Thoracic aorta (tissue), 2 donors: ENCODE results near the gene SPRR2F. TPM values are rescaled to one million over a fixed set of nuclear protein-coding genes. Genes with fewer than 3 reads are reported as not detected.
"Not testable (repeated sequence)": the region's sequence is repeated elsewhere in the genome, so short reads cannot be mapped to it uniquely, and the experiment has no call there.

ENCODE experiments used
- ATAC-seq: fragments of 150-250 bp; one replicate; pipeline ENCODE4 v1.8.0; 2017; ENCODE audit warnings: low read depth; ENCODE audit not compliant: insufficient number of reproducible peaks, low FRiP score
- DNase-seq: peaks from one replicate; pipeline ENCODE4 v3.0.0-alpha.2; 2020; ENCODE audit warnings: low spot score
- H3K27ac ChIP-seq, 2 donors: fragments of 200-600 bp; sonication (generic); 1 replicate in 1 of 2; 2 replicates in 1 of 2; pipeline ENCODE4 v1.5.1; 2016; ENCODE audit warnings: mild to moderate bottlenecking in 2 of 2, moderate library complexity in 2 of 2
- H3K27me3 ChIP-seq: fragments of 200-600 bp; sonication (generic); replicated peaks from 2 replicates; pipeline ENCODE4 v1.6.0; 2016; ENCODE audit warnings: mild to moderate bottlenecking; ENCODE audit not compliant: insufficient read depth
- H3K36me3 ChIP-seq: fragments of 200-600 bp; sonication (generic); one replicate; pipeline ENCODE4 v1.5.1; 2016
- H3K4me1 ChIP-seq, 2 donors: fragments of 200-600 bp; sonication (generic); 1 replicate in 1 of 2; 2 replicates in 1 of 2; pipeline versions ENCODE4 v1.5.1 to v1.6.0; 2016; ENCODE audit warnings: low read depth in 2 of 2, mild to moderate bottlenecking in 1 of 2; ENCODE audit not compliant: control insufficient read depth in 1 of 2
- H3K4me3 ChIP-seq: fragments of 200-600 bp; sonication (generic); 2 replicates; pipeline ENCODE4 v1.5.1; 2016; ENCODE audit warnings: mild to moderate bottlenecking
- H3K9me3 ChIP-seq: fragments of 200-600 bp; sonication (generic); 2 replicates; pipeline ENCODE4 v1.5.1; 2016
- CTCF ChIP-seq: fragments of 200-600 bp; sonication (generic); IDR thresholded peaks from one replicate; pipeline ENCODE4 v1.5.1; 2019; ENCODE audit warnings: antibody characterized with exemption
- total RNA-seq, 2 donors: library from RNA; depleted of rRNA; stranded (reverse); fragments of >200 nt; gene quantifications; one replicate each; pipeline versions ENCODE4 v1.1.0 to v1.2.3, GENCODE V29; 2016

SPRR2F gene
- total RNA-seq, 2 donors from 2014 or later, result not detected

DNA sequence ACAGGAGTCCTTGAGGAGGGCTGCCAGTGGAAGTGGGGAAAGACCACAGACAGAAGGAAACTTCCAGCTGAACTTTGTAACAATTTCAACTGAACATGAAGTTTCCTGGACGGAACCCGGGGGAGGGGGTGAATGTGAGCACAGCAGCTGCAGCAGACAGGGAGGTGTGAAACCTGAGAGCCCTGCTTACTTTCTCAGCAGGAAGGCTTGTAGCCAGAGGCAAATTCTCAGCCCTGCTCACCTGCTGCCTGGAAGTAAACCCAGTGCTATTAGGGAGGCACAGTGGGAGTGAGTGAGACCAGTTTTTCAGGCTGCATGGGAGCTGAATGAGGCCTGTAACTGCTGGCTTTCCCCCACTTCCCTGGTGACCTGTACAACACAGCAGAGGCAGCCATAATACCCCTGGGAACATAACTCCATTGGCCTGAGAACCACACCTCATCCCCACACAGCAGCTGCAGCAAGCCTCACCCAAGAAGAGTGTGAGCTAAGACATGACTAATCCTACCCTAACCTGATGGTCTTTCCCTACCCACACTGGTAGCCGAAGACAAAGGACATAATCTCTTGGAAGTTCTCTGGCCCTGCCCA lies 9.6 kb upstream of the SPRR2F start:
- ATAC-seq (no peak), DNase-seq (no peak)
- H3K4me3 ChIP-seq, result no peak overlapping the region
- H3K9me3 ChIP-seq, result no peaks in the 10 kb centered on the region
- no peaks in the 10 kb centered on the region for H3K4me1 ChIP-seq
- no peaks in the 10 kb centered on the region for H3K36me3 ChIP-seq
- no peak overlapping the region for H3K27ac ChIP-seq
- TF ChIP-seq CTCF, result no peak
- H3K27me3 ChIP-seq, result no peaks in the 10 kb centered on the region

- Histone ChIP-seq H3K36me3 (no peaks in the 10 kb centered on the region), H3K4me3 (no peak overlapping the region), H3K27me3 (no peaks in the 10 kb centered on the region), H3K4me1 (no peaks in the 10 kb centered on the region), H3K9me3 (no peaks in the 10 kb centered on the region), H3K27ac (no peak overlapping the region)
- ATAC-seq (no peak), DNase-seq (no peak)
- no peak for TF ChIP-seq CTCF
Measured at GRCh38 chr1:153120945-153121344, 7.6 kb upstream of the SPRR2F start.

DNA sequence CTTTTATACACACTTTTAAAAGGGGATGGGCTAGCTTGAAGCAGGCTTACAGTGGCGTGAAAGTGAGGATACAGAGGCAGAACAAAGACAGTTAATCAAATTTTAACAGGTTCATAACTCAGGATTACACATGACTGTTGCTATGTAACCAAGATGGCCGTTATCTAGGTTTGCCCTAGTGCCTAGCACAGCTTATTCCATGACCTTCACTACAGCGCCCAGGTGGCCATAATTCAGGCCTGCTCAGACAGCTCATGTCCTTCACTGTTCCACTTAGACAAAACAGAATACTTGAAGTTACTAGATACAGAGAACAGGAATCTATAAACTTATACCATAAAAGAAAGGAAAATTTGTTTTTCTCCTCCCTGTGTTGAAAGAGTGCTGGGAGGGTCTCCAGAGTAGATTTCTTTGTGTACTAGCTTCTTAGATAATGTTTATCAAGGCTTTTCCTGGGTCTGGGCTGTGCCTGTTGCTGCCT lies 6.2 kb upstream of the SPRR2F start:
- H3K9me3 ChIP-seq, result no peaks in the 10 kb centered on the region
- TF ChIP-seq CTCF, result no peak
- no peaks in the 10 kb centered on the region for H3K27me3 ChIP-seq
- no peaks in the 10 kb centered on the region for H3K36me3 ChIP-seq
- H3K4me3 ChIP-seq, result no peak overlapping the region
- no peak overlapping the region for H3K27ac ChIP-seq
- DNase-seq (no peak), ATAC-seq (no peak)
- H3K4me1 ChIP-seq, result no peaks in the 10 kb centered on the region

DNA sequence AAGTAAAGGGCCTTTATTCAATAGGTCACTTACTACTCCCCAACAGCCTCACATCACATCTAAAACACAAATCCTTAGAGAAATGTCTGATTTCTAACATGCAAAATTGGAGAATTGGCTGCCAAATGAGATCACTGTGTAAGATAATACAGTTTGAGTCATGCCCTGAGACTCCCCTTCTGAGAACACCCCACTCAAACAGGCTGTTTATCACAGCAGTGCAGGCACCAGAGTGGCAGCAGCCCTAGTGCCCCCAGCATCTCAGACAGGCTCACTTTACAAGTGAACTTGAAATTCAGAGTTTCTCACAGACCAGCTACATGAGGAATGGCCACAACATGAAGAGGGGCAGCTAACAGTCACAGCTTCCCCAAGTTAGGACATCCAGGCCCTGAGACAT lies 1.9 kb upstream of the SPRR2F start:
- H3K27ac ChIP-seq, DNase-seq, H3K27me3 ChIP-seq, ATAC-seq, H3K9me3 ChIP-seq, H3K36me3 ChIP-seq, H3K4me1 ChIP-seq, H3K4me3 ChIP-seq: not testable (repeated sequence)

GRCh38 chr1:153112454-153112853 lies 862 bp downstream of the SPRR2F start:
- not testable (repeated sequence) for H3K4me3 ChIP-seq, H3K27me3 ChIP-seq, DNase-seq, H3K27ac ChIP-seq, H3K9me3 ChIP-seq, ATAC-seq, H3K4me1 ChIP-seq, H3K36me3 ChIP-seq

- DNase-seq (no peak), ATAC-seq (no peak)
- no peak for TF ChIP-seq CTCF
- H3K27me3 ChIP-seq, result no peaks in the 10 kb centered on the region
- no peak overlapping the region for H3K27ac ChIP-seq
- no peaks in the 10 kb centered on the region for H3K9me3 ChIP-seq
- H3K36me3 ChIP-seq, result no peaks in the 10 kb centered on the region
- H3K4me1 ChIP-seq, result no peaks in the 10 kb centered on the region
- no peak overlapping the region for H3K4me3 ChIP-seq
Measured at GRCh38 chr1:153100245-153100644, 13.1 kb downstream of the SPRR2F start.
